Activated T-cell treated with anti-CD3 and anti-CD28 coated beads, Interleukin-2, amount 50 U/mL, for 1 hour (primary cell): ENCODE measurements around the gene GDE1.
"Not testable (repeated sequence)": the region's sequence is repeated elsewhere in the genome, so short reads cannot be mapped to it uniquely, and the experiment has no call there.

Experiments used
- DNase-seq: peaks from one replicate; pipeline ENCODE4 v3.0.0-alpha.2; 2020

Gene GDE1

GRCh38 chr16:19521471-19522396 lies at the start of gene GDE1:
TSS of gene GDE1 (minus strand) at chr16:19522098. CDS start at chr16:19521964, 134 bp downstream.
- peak; percentile 95 for DNase-seq

GRCh38 chr16:19567560-19567959 lies 45.7 kb upstream of the GDE1 start:
- DNase-seq, result no peak

- no peak for DNase-seq
Measured at GRCh38 chr16:19566362-19566761, 44.5 kb upstream of the GDE1 start.

- no peak for DNase-seq
Measured at GRCh38 chr16:19563377-19563776, 41.5 kb upstream of the GDE1 start.

- DNase-seq, result no peak
Measured at GRCh38 chr16:19560078-19560477, 38.2 kb upstream of the GDE1 start.

GRCh38 chr16:19559242-19559910 lies 37.5 kb upstream of the GDE1 start:
- DNase-seq, result peak; percentile 28

- DNase-seq, result no peak
Measured at GRCh38 chr16:19555938-19556771, 34.3 kb upstream of the GDE1 start.

GRCh38 chr16:19555186-19555937 lies 33.5 kb upstream of the GDE1 start, which contains the start of gene VPS35L:
TSS of gene VPS35L (plus strand) at chr16:19555703. CDS start at chr16:19555730, 27 bp downstream.
- DNase-seq, result peak; percentile 98

- no peak for DNase-seq
Measured at GRCh38 chr16:19549673-19550072, 27.8 kb upstream of the GDE1 start.

GRCh38 chr16:19548144-19548543 lies 26.2 kb upstream of the GDE1 start:
- no peak for DNase-seq

GRCh38 chr16:19543278-19543996 lies 21.5 kb upstream of the GDE1 start:
- not testable (repeated sequence) for DNase-seq

GRCh38 chr16:19542138-19542821 lies 20.4 kb upstream of the GDE1 start:
- DNase-seq, result no peak

GRCh38 chr16:19540241-19540970 lies 18.5 kb upstream of the GDE1 start:
- DNase-seq, result no peak

GRCh38 chr16:19532601-19533000 lies 10.7 kb upstream of the GDE1 start:
- DNase-seq, result no peak

GRCh38 chr16:19528666-19529065 lies 6.8 kb upstream of the GDE1 start:
- DNase-seq, result no peak

- DNase-seq, result no peak
Measured at GRCh38 chr16:19527161-19527560, 5.3 kb upstream of the GDE1 start.

GRCh38 chr16:19525385-19525723 lies 3.5 kb upstream of the GDE1 start:
- no peak for DNase-seq

GRCh38 chr16:19524616-19525384 lies 2.9 kb upstream of the GDE1 start:
- DNase-seq, result no peak

GRCh38 chr16:19524356-19524615 lies 2.4 kb upstream of the GDE1 start:
- no peak for DNase-seq
